ENCODE data around the gene ITGB1. TPM values are rescaled to one million over a fixed set of nuclear protein-coding genes. Genes with fewer than 3 reads are reported as not detected.

ITGB1 gene
- total and polyA plus RNA-seq, 12 donors = 93.3 to 803 (median 331) TPM

- Histone ChIP-seq H3K4me1 (replicated peaks in 1 of 2) (no peaks in the 10 kb centered on the region), H3K36me3 (replicated peaks in 1 of 2) (peaks cover 0 to 18% of the 10 kb centered on the region in 2 donors), H3K4me3 (no peak overlapping the region), H3K27me3 (no peaks in the 10 kb centered on the region), H3K27ac (no peak overlapping the region), H3K9me3 (replicated peaks in 1 of 3) (no peaks in the 10 kb centered on the region)
- no peak for DNase-seq
- intact Hi-C loops (cut with DNase I) = no loop called here
- 87 to 95% (median 90%) methylated on average over 2 of the region's 2 CpGs for WGBS, 4 donors
- TF ChIP-seq CTCF (IDR thresholded peaks at IDR 0.05) = no peak
- no peak for TF ChIP-seq POLR2A (IDR thresholded peaks at IDR 0.05)
These were observed 63.9 kb downstream of the ITGB1 start for GRCh38 chr10:32893916-32894664.

- Histone ChIP-seq H3K4me3 (no peak overlapping the region), H3K36me3 (replicated peaks in 1 of 2) (peaks cover 0 to 12% of the 10 kb centered on the region in 2 donors), H3K9me3 (replicated peaks in 1 of 3) (no peaks in the 10 kb centered on the region), H3K4me1 (replicated peaks in 1 of 2) (no peaks in the 10 kb centered on the region), H3K27me3 (no peaks in the 10 kb centered on the region), H3K27ac (no peak overlapping the region)
- WGBS, 4 donors = 70 to 80% (median 74%) methylated on average over 2 to 3 of the region's 3 CpGs
- no peak for DNase-seq
- TF ChIP-seq CTCF (IDR thresholded peaks at IDR 0.05) = no peak
- TF ChIP-seq POLR2A (IDR thresholded peaks at IDR 0.05) = no peak
- intact Hi-C loops (cut with DNase I) = no loop called here
These were observed 64.6 kb downstream of the ITGB1 start for GRCh38 chr10:32893434-32893833.

- Histone ChIP-seq H3K36me3 (replicated peaks in 1 of 2) (peaks cover 0 to under 1% of the 10 kb centered on the region in 2 donors), H3K9me3 (replicated peaks in 1 of 3) (no peaks in the 10 kb centered on the region), H3K27me3 (no peaks in the 10 kb centered on the region), H3K4me3 (no peak overlapping the region), H3K4me1 (replicated peaks in 1 of 2) (no peaks in the 10 kb centered on the region), H3K27ac (no peak overlapping the region)
- 83 to 91% (median 86%) methylated on average over 7 to 8 of the region's 8 CpGs for WGBS, 4 donors
- no peak for TF ChIP-seq POLR2A (IDR thresholded peaks at IDR 0.05)
- no peak for TF ChIP-seq CTCF (IDR thresholded peaks at IDR 0.05)
- DNase-seq = no peak
- intact Hi-C loops (cut with DNase I) = no loop called here
These were observed 66.8 kb downstream of the ITGB1 start for GRCh38 chr10:32891261-32891660.

- no peaks in the 10 kb centered on the region for H3K9me3 ChIP-seq (replicated peaks in 1 of 3)
- no peaks in the 10 kb centered on the region for H3K36me3 ChIP-seq (replicated peaks in 1 of 2)
- no peaks in the 10 kb centered on the region for H3K4me1 ChIP-seq (replicated peaks in 1 of 2)
- 65 to 100% (median 78%) methylated on average over 1 to 3 of the region's 3 CpGs for WGBS, 4 donors
- TF ChIP-seq CTCF (IDR thresholded peaks at IDR 0.05) (no peak), POLR2A (IDR thresholded peaks at IDR 0.05) (no peak)
- intact Hi-C loops (cut with DNase I) = no loop called here
- H3K27ac ChIP-seq = no peak overlapping the region
- H3K4me3 ChIP-seq = no peak overlapping the region
- no peaks in the 10 kb centered on the region for H3K27me3 ChIP-seq
- no peak for DNase-seq
These were observed 67.6 kb downstream of the ITGB1 start for GRCh38 chr10:32890444-32890843.
